ENCODE results near the gene TNNI3. TPM values are rescaled to one million over a fixed set of nuclear protein-coding genes. Genes with fewer than 3 reads are reported as not detected.

TNNI3 gene
- total and polyA plus RNA-seq, 9 of the 15 experiments (the other 6 are each of a cell fraction or from before 2014, with no cell fraction given): 4.7 to 158 (median 42.0) TPM

GRCh38 chr19:55147545-55148251 lies 9.8 kb downstream of the TNNI3 start:
- peaks cover 23% of the 10 kb centered on the region; the same call in 2 of the 3 replicates for H3K36me3 ChIP-seq (ENCODE audit: control insufficient read depth, insufficient read depth, low read length)
- H3K9ac ChIP-seq (ENCODE audit: insufficient read depth in 1 of 2, low read depth in 2 of 2, low read length in 2 of 2): peak overlapping the region in 1 of 2 experiments; percentile 32; a peak in 1 of 4 replicates
- FAIRE-seq: no peak
- BruUV-seq (replicated peaks): no TSS peak
- H3K9me1 ChIP-seq (ENCODE audit: control insufficient read depth, insufficient read depth, low read length): no peaks in the 10 kb centered on the region
- H2AFZ ChIP-seq (ENCODE audit: low read depth, low read length): no peak overlapping the region
- in situ Hi-C loops (cut with MboI) (loop anchor here (25.0 kb wide), 1 partner anchor 490 kb away; the partner anchor contains the start of genes CCDC106, ZNF580 and ZNF581), intact Hi-C loops (cut with micrococcal nuclease) (loop anchor here (10.0 kb wide), 1 partner anchor 487 kb away; no protein-coding TSS in a partner anchor)
- CTCF ChIA-PET (ENCODE audit: low intra/inter-chr PET ratio): no interaction called here
- no peak for ATAC-seq
- TF ChIP-seq, protein P1, sequence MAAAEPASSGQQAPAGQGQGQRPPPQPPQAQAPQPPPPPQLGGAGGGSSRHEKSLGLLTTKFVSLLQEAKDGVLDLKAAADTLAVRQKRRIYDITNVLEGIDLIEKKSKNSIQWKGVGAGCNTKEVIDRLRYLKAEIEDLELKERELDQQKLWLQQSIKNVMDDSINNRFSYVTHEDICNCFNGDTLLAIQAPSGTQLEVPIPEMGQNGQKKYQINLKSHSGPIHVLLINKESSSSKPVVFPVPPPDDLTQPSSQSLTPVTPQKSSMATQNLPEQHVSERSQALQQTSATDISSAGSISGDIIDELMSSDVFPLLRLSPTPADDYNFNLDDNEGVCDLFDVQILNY (CRISPR knock-in tag; IDR thresholded peaks at IDR 0.05): no peak
- TF ChIP-seq WHSC1 (IDR thresholded peaks at IDR 0.05; ENCODE audit: low read length) (no peak), ZFP36 (IDR thresholded peaks at IDR 0.05; ENCODE audit: low read depth, low read length, partially characterized antibody) (peak; percentile 13), FOXO4 (CRISPR knock-in tag; IDR thresholded peaks at IDR 0.05) (no peak), SIX5 (IDR thresholded peaks at IDR 0.05; ENCODE audit: borderline replicate concordance in 1 of 2, insufficient read depth in 1 of 2, low read depth in 1 of 2, low read length in 2 of 2) (no peak), DMBX1 (CRISPR knock-in tag; IDR thresholded peaks at IDR 0.05; ENCODE audit: borderline replicate concordance) (no peak)
- TF ChIP-seq, protein P2, sequence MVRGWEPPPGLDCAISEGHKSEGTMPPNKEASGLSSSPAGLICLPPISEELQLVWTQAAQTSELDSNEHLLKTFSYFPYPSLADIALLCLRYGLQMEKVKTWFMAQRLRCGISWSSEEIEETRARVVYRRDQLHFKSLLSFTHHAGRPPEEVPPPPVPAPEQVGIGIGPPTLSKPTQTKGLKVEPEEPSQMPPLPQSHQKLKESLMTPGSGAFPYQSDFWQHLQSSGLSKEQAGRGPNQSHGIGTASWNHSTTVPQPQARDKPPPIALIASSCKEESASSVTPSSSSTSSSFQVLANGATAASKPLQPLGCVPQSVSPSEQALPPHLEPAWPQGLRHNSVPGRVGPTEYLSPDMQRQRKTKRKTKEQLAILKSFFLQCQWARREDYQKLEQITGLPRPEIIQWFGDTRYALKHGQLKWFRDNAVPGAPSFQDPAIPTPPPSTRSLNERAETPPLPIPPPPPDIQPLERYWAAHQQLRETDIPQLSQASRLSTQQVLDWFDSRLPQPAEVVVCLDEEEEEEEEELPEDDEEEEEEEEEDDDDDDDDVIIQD (CRISPR knock-in tag; IDR thresholded peaks at IDR 0.05): no peak
- H3K27me3 ChIP-seq (ENCODE audit: control insufficient read depth in 2 of 2, insufficient read depth in 2 of 2, low read length in 2 of 2): no peaks in the 10 kb centered on the region
- H3K4me2 ChIP-seq (ENCODE audit: insufficient read depth, low read length): no peak overlapping the region
- H3K27ac ChIP-seq (ENCODE audit: extremely low read depth, low read depth, low read length): no peak overlapping the region
- peaks cover 16% of the 10 kb centered on the region for H3K79me2 ChIP-seq (ENCODE audit: control insufficient read depth, insufficient read depth, low read length)
- 50% methylated on average over 1 of the region's 9 CpGs for WGBS (ENCODE audit: insufficient coverage, low coverage, missing lambda C conversion rate)
- H4K20me1 ChIP-seq (replicated peaks; ENCODE audit: control insufficient read depth, insufficient read depth, low read length): no peaks in the 10 kb centered on the region
- peak in 3 of 4 experiments; percentile 37 to 50 (median 43) for DNase-seq (ENCODE audit: extremely low read depth in 1 of 4, low spot score in 3 of 4)
- H3K4me1 ChIP-seq (replicated peaks in 1 of 2; ENCODE audit: control insufficient read depth in 2 of 2, insufficient read depth in 2 of 2, low read length in 2 of 2): peaks cover 21 to 50% of the 10 kb centered on the region in 2 experiments
- H3K4me3 ChIP-seq: peak overlapping the region; percentile 88
- H3K9me3 ChIP-seq (replicated peaks; ENCODE audit: control insufficient read depth, insufficient read depth, low read depth, low read length): no peaks in the 10 kb centered on the region; the same call in 1 of the 2 replicates
- POLR2A ChIA-PET: interaction anchor here (2.1 kb wide), 1 partner anchor 12 kb away, joined by 13 read pairs; no protein-coding TSS in a partner anchor
